Pancreas (tissue), 10 donors: ENCODE data around the gene INPP5A. TPM values are rescaled to one million over a fixed set of nuclear protein-coding genes. Genes with fewer than 3 reads are reported as not detected.
A peak's percentile ranks its signal among the peaks of the same experiment; 100 is the strongest.

Experiments used
- ATAC-seq, 4 donors: fragments of 200-7000 bp; cut with Tn5 transposase; one replicate each; pipeline versions ENCODE4 v1.8.0 to v1.9.1; 2020; ENCODE audit warnings: mild to moderate bottlenecking in 4 of 4, moderate library complexity in 4 of 4
- DNase-seq, 6 donors: peaks; one replicate each; pipeline ENCODE4 v3.0.0-alpha.2; 2020
- FAIRE-seq: peaks from 2 replicates; lab custom pipeline; 2012; peaks lifted over from hg19 to GRCh38; lab: Jason Lieb, UNC
- H3K27ac ChIP-seq, 4 donors: fragments of 200-600 bp; sonication (generic); 1 replicate in 3 of 4; 2 replicates in 1 of 4; pipeline versions ENCODE4 v1.5.0 to v1.8.0; 2020
- H3K27me3 ChIP-seq, 4 donors: fragments of 200-600 bp; one replicate each; pipeline ENCODE4 v1.8.0; 2021
- H3K36me3 ChIP-seq, 3 donors: fragments of 200-600 bp; sonication (generic) in 1 of 3; one replicate each; pipeline versions ENCODE4 v1.5.0 to v1.8.0; 2020 to 2021
- H3K4me1 ChIP-seq, 3 donors: fragments of 200-600 bp; one replicate each; pipeline ENCODE4 v1.8.0; 2021
- H3K4me3 ChIP-seq, 4 donors: fragments of 200-600 bp; sonication (generic) in 2 of 4; one replicate each; pipeline versions ENCODE4 v1.5.0 to v1.8.0; 2020 to 2021
- H3K9me3 ChIP-seq, 4 donors: fragments of 200-600 bp; one replicate each; pipeline ENCODE4 v1.8.0; 2021
- WGBS, 2 donors: extraction: QIAGEN DNeasy Blood & Tissue Kit; methylation state at CpG; one replicate each; pipeline ENCODE4 v1.1.7; 2013; 5-methylcytosine and 5-hydroxymethylcytosine counted together
- intact Hi-C, 3 donors: fragments of 100-400 bp; cut with DNase I; formaldehyde crosslinking; loops; one replicate each; pipeline versions ENCODE4 v1.11.1 to v1.14.2; 2022
- polyA plus RNA-seq, 2 donors: library from polyadenylated mRNA; stranded (reverse); fragments of 200-250 nt; gene quantifications; one replicate each; pipeline ENCODE4 v1.2.3, GENCODE V29; 2013
- total RNA-seq, 6 donors: library from RNA; stranded (reverse); fragmentation: NEBNext Ultra II Directional in 4 of 6; extraction: Animal tissue kit (Norgen Biotek cat#: 25700) in 4 of 6; gene quantifications; one replicate each; pipeline versions ENCODE4 v1.2.1 to v1.2.4, GENCODE V29; 2021 to 2023
- TF ChIP-seq, protein P1 (sequence below), 4 donors: fragments of 200-600 bp; sonication (generic) in 3 of 4; IDR thresholded peaks; one replicate each; pipeline versions ENCODE4 v1.5.0 to v1.8.0; 2021; ENCODE audit warnings: antibody characterized with exemption in 4 of 4
- donor health status: healthy with polysubstance abuse.
- donor health status: DM: no; HTN: no; CAD: no; lungs with moderate emphysema.
- donor health status: DM: no; HTN: no; CAD: no.
- donor health status: control.
- donor health status: control.
- donor health status: Bipolar disorder and iron deficiency.
- donor health status: DM: yes; HTN: yes; CAD: no.
- donor health status: DM: no; HTN: no; CAD: no.
- donor health status: DM: no; HTN: no; CAD: no.
- donor health status: DM: yes; HTN: yes; CAD: no.

The INPP5A gene
- total and polyA plus RNA-seq, 8 donors = 5.9 to 15.6 (median 11.3) TPM

DNA sequence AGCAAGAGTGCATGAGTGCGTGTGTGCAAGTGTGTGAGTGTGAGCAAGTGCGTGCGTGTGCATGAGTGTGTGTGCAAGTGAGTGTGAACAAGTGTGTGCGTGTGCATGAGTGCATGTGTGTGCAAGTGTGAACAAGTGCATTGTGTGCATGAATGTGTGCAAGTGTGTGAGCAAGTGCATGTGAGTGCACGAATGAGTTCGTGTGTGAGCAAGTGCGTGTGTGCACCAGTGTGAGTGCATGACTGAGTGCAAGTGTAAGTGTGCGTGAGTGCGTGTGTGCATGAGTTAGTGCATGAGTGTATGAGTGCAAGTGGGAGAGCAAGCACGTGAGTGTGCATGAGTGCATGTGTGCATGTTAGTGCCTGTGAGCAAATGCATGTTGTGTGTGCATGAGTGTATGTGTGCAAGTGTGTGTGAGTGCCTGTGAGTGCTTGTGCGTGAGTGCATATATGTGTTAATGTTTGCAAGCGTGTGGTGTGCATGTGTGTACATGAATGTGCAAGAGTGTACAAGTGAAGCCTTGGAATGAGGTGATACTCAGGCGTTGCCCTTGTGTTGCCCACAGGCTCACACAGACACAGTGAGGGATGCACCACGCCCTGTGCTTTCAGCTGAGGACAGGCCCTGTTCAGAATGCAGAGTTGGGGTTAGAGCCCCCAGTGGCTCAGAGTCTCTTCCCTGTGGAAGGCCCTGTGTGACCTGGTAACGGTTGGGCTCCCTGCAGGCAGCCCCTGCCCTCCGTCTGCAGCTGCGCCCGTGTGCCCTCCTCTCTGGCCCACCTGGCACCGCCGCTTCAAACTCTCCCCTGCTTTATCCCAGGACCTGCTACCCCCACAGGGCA lies 151.2 kb downstream of the INPP5A start:
- 96 to 98% methylated on average over 20 of the region's 20 CpGs for WGBS, 2 donors
- FAIRE-seq (no peak), ATAC-seq (no peak), DNase-seq (peak in 1 of 6 donors; percentile 41)
- Histone ChIP-seq H3K4me1 (peaks cover under 1 to 8% (median 7%) of the 10 kb centered on the region in 3 donors), H3K27me3 (no peaks in the 10 kb centered on the region), H3K36me3 (no peaks in the 10 kb centered on the region), H3K4me3 (no peak overlapping the region), H3K27ac (no peak overlapping the region), H3K9me3 (no peaks in the 10 kb centered on the region)
- intact Hi-C loops = no loop called here
- TF ChIP-seq, protein P1, sequence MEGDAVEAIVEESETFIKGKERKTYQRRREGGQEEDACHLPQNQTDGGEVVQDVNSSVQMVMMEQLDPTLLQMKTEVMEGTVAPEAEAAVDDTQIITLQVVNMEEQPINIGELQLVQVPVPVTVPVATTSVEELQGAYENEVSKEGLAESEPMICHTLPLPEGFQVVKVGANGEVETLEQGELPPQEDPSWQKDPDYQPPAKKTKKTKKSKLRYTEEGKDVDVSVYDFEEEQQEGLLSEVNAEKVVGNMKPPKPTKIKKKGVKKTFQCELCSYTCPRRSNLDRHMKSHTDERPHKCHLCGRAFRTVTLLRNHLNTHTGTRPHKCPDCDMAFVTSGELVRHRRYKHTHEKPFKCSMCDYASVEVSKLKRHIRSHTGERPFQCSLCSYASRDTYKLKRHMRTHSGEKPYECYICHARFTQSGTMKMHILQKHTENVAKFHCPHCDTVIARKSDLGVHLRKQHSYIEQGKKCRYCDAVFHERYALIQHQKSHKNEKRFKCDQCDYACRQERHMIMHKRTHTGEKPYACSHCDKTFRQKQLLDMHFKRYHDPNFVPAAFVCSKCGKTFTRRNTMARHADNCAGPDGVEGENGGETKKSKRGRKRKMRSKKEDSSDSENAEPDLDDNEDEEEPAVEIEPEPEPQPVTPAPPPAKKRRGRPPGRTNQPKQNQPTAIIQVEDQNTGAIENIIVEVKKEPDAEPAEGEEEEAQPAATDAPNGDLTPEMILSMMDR (IDR thresholded peaks at IDR 0.05) = no peak

DNA sequence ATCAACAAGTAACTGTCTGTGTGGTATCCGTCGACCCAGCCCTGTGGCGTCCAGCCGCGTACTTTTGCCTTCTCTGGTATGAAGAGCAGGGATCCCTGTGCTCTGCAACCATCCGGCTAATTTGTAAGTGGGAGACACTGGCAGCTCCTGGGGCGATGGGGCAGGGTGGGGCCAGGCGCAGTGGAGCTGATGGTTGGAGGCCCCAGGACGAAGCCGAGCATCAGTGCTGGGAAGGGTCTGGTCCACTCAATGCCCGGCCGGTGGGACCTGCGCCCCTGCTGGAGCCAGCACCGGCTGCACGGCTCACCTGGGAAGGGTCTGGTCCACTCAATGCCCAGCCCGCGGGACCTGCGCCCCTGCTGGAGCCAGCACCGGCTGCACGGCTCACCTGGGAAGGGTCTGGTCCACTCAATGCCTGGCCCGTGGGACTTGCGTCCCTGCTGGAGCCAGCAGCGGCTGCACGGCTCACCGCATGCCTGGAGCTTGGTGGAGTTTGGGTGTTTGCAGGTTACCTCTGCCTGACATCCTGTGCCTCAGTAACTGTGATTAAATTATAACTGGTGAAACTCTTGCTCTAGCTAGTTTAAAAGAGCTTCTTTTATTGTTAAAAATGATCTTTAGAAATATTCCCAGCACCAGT lies 152.3 kb downstream of the INPP5A start:
- intact Hi-C loops = no loop called here
- peaks cover 0 to 2% (median under 1%) of the 10 kb centered on the region in 3 donors for H3K4me1 ChIP-seq
- H3K36me3 ChIP-seq = no peaks in the 10 kb centered on the region
- peak in 2 of 6 donors; percentile 0 to 38 for DNase-seq
- H3K4me3 ChIP-seq = no peak overlapping the region
- H3K27ac ChIP-seq = no peak overlapping the region
- H3K9me3 ChIP-seq = no peaks in the 10 kb centered on the region
- TF ChIP-seq, protein P1 (IDR thresholded peaks at IDR 0.05) = no peak
- H3K27me3 ChIP-seq = no peaks in the 10 kb centered on the region
- no peak for FAIRE-seq
- WGBS, 2 donors = 96 to 99% methylated on average over 25 of the region's 25 CpGs
- no peak for ATAC-seq

DNA sequence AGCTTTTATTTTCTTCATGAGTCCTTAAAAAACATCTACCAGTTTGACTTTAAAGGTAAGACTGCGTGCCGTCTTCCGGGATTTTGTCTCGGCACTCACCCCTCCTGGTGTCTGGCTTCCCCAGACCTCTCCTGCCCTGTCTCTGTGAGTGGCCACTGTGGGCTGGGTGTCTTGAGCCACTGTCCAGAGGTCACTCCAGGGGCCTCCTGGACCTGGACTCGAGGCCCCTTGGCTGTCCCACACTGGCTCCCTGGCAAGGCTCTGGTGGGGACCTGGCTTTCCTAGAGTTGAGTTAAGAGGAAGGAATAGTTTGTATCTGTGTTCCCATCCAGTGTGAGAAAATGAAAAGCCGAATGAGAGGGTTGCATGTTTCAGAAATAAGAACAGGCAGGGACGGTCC lies 152.8 kb downstream of the INPP5A start:
- ATAC-seq = no peak

DNA sequence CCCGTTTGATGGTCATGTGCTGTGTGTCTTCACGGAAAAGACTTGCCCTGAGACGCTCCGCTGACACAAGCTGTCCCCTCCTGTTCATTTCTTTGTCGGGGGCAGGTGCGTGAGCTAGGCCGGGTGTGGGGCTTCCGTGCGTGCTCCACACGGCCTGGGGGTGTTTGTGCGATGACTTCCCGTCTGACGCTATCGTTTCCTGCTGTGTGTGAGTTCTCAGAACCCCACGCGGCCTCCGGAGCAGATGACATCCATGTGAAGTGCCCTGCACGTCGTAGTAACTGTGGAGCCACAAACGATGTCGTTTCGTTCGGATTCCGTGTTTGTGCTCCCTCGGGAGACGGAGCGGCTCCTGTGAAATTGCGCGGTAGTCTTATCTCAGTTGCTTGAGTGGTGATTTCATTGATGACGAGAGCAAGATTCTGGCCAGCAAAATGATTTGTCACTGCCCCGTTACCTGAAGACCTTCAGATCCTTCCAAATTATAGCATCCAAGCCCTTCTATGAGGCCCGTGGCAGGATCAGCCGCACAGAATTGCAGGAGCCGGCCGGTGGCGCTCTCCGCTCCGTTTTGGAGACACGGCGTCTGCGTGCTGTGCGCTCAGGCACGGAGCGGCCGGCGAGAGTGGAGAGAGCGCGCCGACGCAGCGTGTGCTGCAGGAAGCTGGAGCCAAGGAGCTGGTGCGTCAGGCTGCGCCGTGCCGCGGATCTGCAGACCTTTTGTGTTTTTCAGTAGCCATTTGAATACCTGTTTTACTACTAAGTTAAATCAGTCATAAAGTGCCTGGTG lies 153.4 kb downstream of the INPP5A start:
- intact Hi-C loops = no loop called here
- Histone ChIP-seq H3K4me3 (no peak overlapping the region), H3K36me3 (no peaks in the 10 kb centered on the region), H3K27me3 (no peaks in the 10 kb centered on the region), H3K27ac (no peak overlapping the region), H3K9me3 (no peaks in the 10 kb centered on the region), H3K4me1 (no peaks in the 10 kb centered on the region)
- DNase-seq (peak in 2 of 6 donors; percentile 0 to 41), ATAC-seq (no peak), FAIRE-seq (no peak)
- TF ChIP-seq, protein P1 (IDR thresholded peaks at IDR 0.05) = no peak
- WGBS, 2 donors = 97 to 98% methylated on average over 56 of the region's 56 CpGs

More for the DNA sequence above, 152.8 kb downstream of the INPP5A start:
- peak in 1 of 6 donors; percentile 32 for DNase-seq
- Histone ChIP-seq H3K4me3 (no peak overlapping the region), H3K9me3 (no peaks in the 10 kb centered on the region), H3K4me1 (no peaks in the 10 kb centered on the region), H3K36me3 (no peaks in the 10 kb centered on the region), H3K27ac (no peak overlapping the region), H3K27me3 (no peaks in the 10 kb centered on the region)
- intact Hi-C loops = no loop called here
- TF ChIP-seq, protein P1 (IDR thresholded peaks at IDR 0.05) = no peak
- WGBS, 2 donors = 97% methylated on average over 7 of the region's 7 CpGs
- no peak for FAIRE-seq
